Type B pancreatic cell (in vitro differentiated cells): ENCODE data around the gene CIAO2A. TPM values are rescaled to one million over a fixed set of nuclear protein-coding genes. Genes with fewer than 3 reads are reported as not detected.

ENCODE experiments used
- DNase-seq: peaks from one replicate; pipeline ENCODE4 v3.0.0; 2021; ENCODE audit warnings: mixed read lengths; ENCODE audit not compliant: unreplicated experiment; ENCODE audit errors: extremely low spot score
- H3K27ac Mint-ChIP-seq: 2 replicates; pipeline ENCODE4 v1.8.0; 2021; ENCODE audit warnings: mild to moderate bottlenecking, mixed read lengths
- H3K27me3 Mint-ChIP-seq: 2 replicates; pipeline ENCODE4 v1.8.0; 2021; ENCODE audit warnings: mixed read lengths
- H3K36me3 Mint-ChIP-seq: 2 replicates; pipeline ENCODE4 v1.8.0; 2021; ENCODE audit warnings: mixed read lengths
- H3K4me1 Mint-ChIP-seq: one replicate; pipeline ENCODE4 v1.8.0; 2021; ENCODE audit warnings: mixed read lengths; ENCODE audit not compliant: unreplicated experiment
- H3K4me3 Mint-ChIP-seq: 2 replicates; pipeline ENCODE4 v1.8.0; 2021; ENCODE audit warnings: mild to moderate bottlenecking, mixed read lengths
- H3K9me3 Mint-ChIP-seq: 2 replicates; pipeline ENCODE4 v1.8.0; 2021; ENCODE audit warnings: mixed read lengths
- CTCF ChIP-seq: fragments of 200-600 bp; sonication (generic); conservative IDR thresholded peaks from 2 replicates; pipeline ENCODE4 v1.5.0; 2021; ENCODE audit warnings: antibody characterized with exemption, mild to moderate bottlenecking
- total RNA-seq: library from RNA; stranded (reverse); gene quantifications from 2 replicates; pipeline ENCODE4 v1.2.1, GENCODE V29; 2021; ENCODE audit warnings: low replicate concordance

Gene CIAO2A
- total RNA-seq, 1 donor from 2014 or later: 69.7 TPM

- peaks cover 11% of the 10 kb centered on the region for H3K4me1 Mint-ChIP-seq
- DNase-seq: no peak
- H3K9me3 Mint-ChIP-seq: no peaks in the 10 kb centered on the region
- H3K36me3 Mint-ChIP-seq: no peaks in the 10 kb centered on the region
- TF ChIP-seq CTCF: no peak
- H3K27me3 Mint-ChIP-seq: peaks cover 40% of the 10 kb centered on the region
- H3K4me3 Mint-ChIP-seq: peak overlapping the region; percentile 78
- H3K27ac Mint-ChIP-seq: no peak overlapping the region
Observed at GRCh38 chr15:64045774-64046420, 47.7 kb downstream of the CIAO2A start.

- Mint-ChIP-seq H3K27ac (no peak overlapping the region), H3K4me1 (peaks cover 4% of the 10 kb centered on the region), H3K36me3 (no peaks in the 10 kb centered on the region), H3K27me3 (peaks cover 40% of the 10 kb centered on the region), H3K9me3 (no peaks in the 10 kb centered on the region), H3K4me3 (peak overlapping the region; percentile 78)
- DNase-seq: no peak
- no peak for TF ChIP-seq CTCF
Observed at GRCh38 chr15:64045101-64045435, 48.6 kb downstream of the CIAO2A start.

- Mint-ChIP-seq H3K27me3 (peaks cover 40% of the 10 kb centered on the region), H3K27ac (no peak overlapping the region)
Observed at GRCh38 chr15:64044300-64045100, 49.1 kb downstream of the CIAO2A start.

GRCh38 chr15:64038878-64039610 lies 54.6 kb downstream of the CIAO2A start:
- Mint-ChIP-seq H3K27me3 (peaks cover 7% of the 10 kb centered on the region), H3K4me1 (no peaks in the 10 kb centered on the region), H3K27ac (no peak overlapping the region), H3K36me3 (no peaks in the 10 kb centered on the region), H3K4me3 (no peak overlapping the region), H3K9me3 (no peaks in the 10 kb centered on the region)
- TF ChIP-seq CTCF: no peak
- no peak for DNase-seq

More at GRCh38 chr15:64044300-64045100, 49.1 kb downstream of the CIAO2A start:
- Mint-ChIP-seq H3K36me3 (no peaks in the 10 kb centered on the region), H3K4me3 (peak overlapping the region; percentile 78), H3K4me1 (peaks cover 4% of the 10 kb centered on the region), H3K9me3 (no peaks in the 10 kb centered on the region)
- TF ChIP-seq CTCF: no peak
- DNase-seq: no peak

- no peak for TF ChIP-seq CTCF
- Mint-ChIP-seq H3K27me3 (no peaks in the 10 kb centered on the region), H3K36me3 (no peaks in the 10 kb centered on the region), H3K4me3 (no peak overlapping the region), H3K9me3 (no peaks in the 10 kb centered on the region), H3K27ac (no peak overlapping the region), H3K4me1 (no peaks in the 10 kb centered on the region)
- DNase-seq: no peak
Observed at GRCh38 chr15:64037966-64038365, 55.7 kb downstream of the CIAO2A start.
